Suppressor macrophage (primary cell): ENCODE measurements around the gene OXCT1.

ENCODE experiments used
- DNase-seq, 4 experiments: peaks; one replicate each; pipeline ENCODE4 v3.0.0-alpha.2; 2020 to 2022

Gene OXCT1

GRCh38 chr5:41707853-41708603, 162.2 kb downstream of the OXCT1 start:
- DNase-seq, result no peak

- DNase-seq, result no peak
Observed at GRCh38 chr5:41695920-41696582, 174.2 kb downstream of the OXCT1 start.

- peak in 1 of 4 experiments; percentile 5 for DNase-seq
Observed at GRCh38 chr5:41686767-41687166, 183.5 kb downstream of the OXCT1 start.

GRCh38 chr5:41686191-41686590, 184.0 kb downstream of the OXCT1 start:
- DNase-seq, result no peak

GRCh38 chr5:41683181-41683580, 187.0 kb downstream of the OXCT1 start:
- no peak for DNase-seq

- DNase-seq, result no peak
Observed at GRCh38 chr5:41682641-41683040, 187.6 kb downstream of the OXCT1 start.

GRCh38 chr5:41681840-41682239, 188.4 kb downstream of the OXCT1 start:
- no peak for DNase-seq
